Epithelial cell of esophagus (primary cell): Measurements from ENCODE around the gene FTCD.

Experiments used
- DNase-seq: peaks from one replicate; pipeline ENCODE4 v3.0.0; 2010; ENCODE audit warnings: low read depth
- H3K4me3 ChIP-seq: 2 replicates; pipeline ENCODE4 v1.5.1; 2011; ENCODE audit warnings: mild to moderate bottlenecking, low read length, control low read depth
- TF ChIP-seq, protein P1 (sequence below): IDR thresholded peaks from 2 replicates; pipeline ENCODE4 v1.5.1; 2011; ENCODE audit warnings: low read depth, mild to moderate bottlenecking, low read length, control low read depth, inconsistent platforms; ENCODE audit not compliant: insufficient read depth; ENCODE audit errors: missing control alignments

The FTCD gene

DNA sequence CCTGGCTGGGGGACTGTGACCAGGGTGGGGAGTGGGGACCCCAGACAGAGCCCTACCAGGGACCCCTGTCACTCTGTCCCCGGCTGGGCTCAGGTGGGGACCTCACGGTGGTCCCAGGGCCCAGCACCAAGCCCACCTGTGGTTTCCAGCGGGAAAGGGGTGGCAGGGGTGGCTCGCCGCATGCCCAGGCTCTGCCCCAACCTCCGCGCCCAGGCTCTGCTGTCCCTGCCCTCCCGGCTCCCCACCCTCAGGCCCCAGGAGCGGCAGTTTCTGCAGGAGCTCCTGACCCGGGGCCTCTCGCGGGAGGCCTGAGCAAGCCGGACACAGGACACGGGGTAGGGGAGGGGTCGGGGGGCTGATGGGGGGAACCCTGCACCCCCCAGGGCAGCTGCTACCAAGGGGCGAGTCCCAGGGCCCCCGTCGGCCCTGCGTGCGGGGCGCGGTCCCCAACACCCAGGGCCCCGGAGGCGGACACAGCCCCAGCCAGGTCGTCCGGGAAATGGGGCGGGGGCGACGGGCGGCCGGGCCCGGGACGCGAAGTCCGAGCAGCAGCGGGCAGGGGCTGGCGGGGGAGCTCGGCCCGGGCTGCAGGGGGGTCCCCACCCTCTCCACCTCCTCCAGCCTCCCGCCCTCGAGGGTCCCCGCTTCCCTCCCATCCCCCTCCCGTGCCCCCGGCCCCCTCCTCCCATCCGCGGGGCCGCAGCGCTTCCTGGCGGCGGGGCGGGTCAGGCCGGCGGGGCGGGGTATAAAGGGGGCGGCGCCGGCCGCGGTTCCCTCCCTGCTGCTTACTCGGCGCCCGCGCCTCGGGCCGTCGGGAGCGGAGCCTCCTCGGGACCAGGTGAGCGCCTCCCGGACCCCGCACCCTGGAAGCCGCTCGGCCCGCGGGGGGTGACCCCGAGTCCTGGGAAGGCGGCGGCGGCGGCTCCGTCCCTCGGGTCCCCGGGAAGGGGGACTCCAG is 57.8 kb downstream of the FTCD start, which contains the start of gene COL6A2:
Gene COL6A2 (plus strand): TSS at position 777 of the 958 bp plus-strand sequence.
- no peak for DNase-seq
- TF ChIP-seq, protein P1, sequence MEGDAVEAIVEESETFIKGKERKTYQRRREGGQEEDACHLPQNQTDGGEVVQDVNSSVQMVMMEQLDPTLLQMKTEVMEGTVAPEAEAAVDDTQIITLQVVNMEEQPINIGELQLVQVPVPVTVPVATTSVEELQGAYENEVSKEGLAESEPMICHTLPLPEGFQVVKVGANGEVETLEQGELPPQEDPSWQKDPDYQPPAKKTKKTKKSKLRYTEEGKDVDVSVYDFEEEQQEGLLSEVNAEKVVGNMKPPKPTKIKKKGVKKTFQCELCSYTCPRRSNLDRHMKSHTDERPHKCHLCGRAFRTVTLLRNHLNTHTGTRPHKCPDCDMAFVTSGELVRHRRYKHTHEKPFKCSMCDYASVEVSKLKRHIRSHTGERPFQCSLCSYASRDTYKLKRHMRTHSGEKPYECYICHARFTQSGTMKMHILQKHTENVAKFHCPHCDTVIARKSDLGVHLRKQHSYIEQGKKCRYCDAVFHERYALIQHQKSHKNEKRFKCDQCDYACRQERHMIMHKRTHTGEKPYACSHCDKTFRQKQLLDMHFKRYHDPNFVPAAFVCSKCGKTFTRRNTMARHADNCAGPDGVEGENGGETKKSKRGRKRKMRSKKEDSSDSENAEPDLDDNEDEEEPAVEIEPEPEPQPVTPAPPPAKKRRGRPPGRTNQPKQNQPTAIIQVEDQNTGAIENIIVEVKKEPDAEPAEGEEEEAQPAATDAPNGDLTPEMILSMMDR: no peak
- H3K4me3 ChIP-seq: no peak within 1 kb of the TSS

DNA sequence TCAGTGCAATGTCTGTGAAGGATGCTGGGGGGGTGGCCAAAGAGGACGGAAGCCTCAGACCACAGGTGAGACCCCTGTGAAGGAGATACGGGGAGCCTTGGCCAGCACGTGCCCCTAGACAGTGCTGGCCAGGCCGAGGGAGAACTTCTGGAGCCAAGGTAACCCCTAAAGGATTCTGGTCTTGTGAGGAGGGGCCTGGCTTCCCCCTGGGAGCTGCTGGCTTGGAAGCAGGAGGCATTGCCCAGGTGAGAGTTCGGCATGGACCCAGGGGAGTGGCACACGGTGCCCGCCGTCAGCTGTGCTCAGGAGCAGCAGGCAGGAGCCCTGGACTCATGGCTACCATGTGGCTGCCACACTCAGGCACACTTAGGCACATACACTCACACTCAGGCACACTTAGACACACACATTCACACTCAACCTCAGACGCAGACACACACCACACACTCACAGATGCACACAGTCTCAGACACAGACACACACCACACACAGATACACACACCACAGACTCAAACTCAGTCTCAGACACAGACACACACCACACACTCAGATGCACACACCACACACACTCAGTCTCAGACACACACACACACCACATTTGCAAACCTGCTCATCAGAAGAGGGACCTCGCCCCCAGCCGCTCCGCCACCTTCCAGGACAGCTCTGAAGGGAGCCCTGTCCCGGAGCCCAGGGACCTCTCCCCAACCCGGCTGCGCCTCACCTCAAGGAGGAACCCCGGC is 58.6 kb downstream of the FTCD start:
- TF ChIP-seq, protein P1: no peak
- no peak overlapping the region for H3K4me3 ChIP-seq
- DNase-seq: no peak

DNA sequence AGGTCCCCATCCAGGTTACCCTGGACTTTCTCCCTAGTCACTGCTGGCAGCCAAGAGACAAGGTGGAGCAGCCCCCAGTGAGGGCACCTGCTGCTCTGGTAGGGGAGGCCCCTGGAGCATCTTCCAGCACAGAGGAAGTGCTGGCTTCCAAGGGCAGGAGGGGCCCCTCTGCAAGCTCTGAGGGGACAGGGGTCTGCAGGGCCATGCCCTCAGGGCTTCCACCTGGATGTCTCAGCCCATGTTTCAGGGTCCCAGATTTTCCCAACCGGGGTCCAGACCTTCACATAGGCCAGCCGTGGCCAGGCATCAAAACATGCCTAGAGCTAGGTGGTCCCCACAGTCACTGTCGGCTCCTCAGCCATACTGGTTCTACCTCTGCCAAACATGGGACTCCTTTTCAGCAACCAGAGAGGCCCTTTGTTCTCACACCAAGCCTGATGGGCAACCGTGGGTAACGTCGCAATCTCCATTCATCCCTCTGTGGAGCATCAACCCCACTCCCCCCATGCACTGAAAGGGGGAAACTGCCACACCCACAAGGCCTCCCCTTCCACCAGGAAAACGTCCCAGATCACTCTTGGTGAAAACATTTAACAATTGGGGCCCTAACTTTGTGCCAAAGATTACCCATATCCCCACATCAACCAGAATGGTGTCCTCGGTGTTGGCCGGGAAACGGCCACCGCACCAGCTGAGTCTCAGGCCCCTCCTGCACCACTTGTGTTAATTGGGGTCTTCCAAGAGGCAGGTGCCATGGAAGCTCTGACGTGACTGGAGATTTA is 59.4 kb downstream of the FTCD start:
- TF ChIP-seq, protein P1: no peak
- DNase-seq: no peak
- H3K4me3 ChIP-seq: no peak overlapping the region

DNA sequence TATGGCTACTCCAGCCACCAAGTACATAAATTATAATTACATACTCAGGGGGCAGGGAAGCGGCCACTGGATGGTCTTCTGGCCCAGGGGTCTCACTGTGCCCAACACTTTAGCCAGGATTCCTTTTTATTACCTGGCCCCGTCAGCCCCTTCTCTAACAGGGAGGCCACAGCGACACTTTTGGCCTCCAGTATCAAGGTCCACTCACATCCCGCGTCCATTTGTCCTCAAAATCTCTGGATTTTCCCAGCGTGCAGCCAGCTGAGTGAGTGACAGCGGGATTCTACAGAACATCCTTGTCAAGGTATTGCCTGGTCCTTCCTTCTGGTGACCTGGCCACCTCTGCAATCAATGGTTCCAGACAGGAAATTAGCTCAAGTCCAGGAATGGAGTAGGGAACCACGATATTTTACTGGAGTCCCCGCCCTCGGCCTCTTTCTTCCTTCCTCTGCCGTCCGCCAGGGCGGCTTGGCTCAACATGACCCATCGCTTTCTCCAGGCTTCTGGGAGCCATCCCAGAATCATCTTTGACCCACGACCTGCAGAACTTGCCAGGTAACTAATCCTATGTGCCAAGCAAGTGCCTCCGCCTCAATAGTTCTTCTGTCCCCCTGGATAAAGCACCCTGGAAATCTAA is 60.2 kb downstream of the FTCD start:
- no peak overlapping the region for H3K4me3 ChIP-seq
- no peak for DNase-seq
- TF ChIP-seq, protein P1: no peak

DNA sequence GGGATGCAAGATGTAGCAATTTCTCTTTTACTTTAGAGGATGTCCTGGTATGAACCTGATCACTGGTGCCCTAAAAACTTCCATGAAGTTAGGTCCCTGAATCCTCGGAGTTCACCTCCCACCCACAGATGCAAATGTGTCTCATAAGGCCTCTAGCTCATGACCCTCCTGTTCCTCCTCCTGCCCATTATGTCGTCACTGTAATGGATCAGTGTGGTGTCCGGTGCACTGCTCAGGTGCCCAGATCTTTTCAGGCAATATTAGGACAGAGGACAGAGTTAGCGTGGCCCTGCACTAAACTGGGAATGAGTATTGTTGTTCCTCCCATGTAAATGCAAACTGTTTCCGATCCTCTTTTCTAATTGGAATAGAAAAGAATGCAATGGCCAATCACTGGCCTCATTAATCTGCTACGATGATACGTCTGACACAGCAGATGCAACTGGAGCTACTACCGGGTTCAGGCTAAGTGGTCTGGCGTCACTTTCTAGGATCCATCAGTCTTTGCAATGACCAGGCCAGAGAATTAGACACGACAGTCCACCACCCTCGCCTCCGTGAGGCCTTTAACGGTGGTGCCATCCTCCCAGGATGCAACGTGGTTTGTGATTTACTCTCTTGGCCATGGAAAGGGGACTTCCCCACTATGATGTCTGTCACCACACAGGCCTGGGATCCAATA is 60.8 kb downstream of the FTCD start:
- DNase-seq: no peak
- H3K4me3 ChIP-seq: no peak overlapping the region

More for the DNA sequence above, 60.8 kb downstream of the FTCD start:
- TF ChIP-seq, protein P1: no peak
